HepG2 (cell line): ENCODE data around the gene USP43. TPM values are rescaled to one million over a fixed set of nuclear protein-coding genes. Genes with fewer than 3 reads are reported as not detected.

Source experiments
- ATAC-seq: fragments of 200-7000 bp; cut with Tn5 transposase; 3 replicates; pipeline ENCODE4 v1.9.1; 2020; ENCODE audit warnings: mild to moderate bottlenecking, moderate library complexity
- BruUV-seq: library from RNA; stranded (reverse); fragments of 400-500 nt; replicated peaks from 2 replicates; lab custom pipeline; 2021; lab: Mats Ljungman, UMichigan
- CTCF ChIA-PET: fragments of 300-600 bp; formaldehyde crosslinking; extraction: SDS; loops from one replicate; lab custom pipeline; 2021; ENCODE audit warnings: low total read pairs, inconsistent platforms, low intra/inter-chr PET ratio; lab: Yijun Ruan, JAX
- POLR2A ChIA-PET: fragments of 350-600 bp; sonication (Branson Sonifier 250); formaldehyde crosslinking; loops from one replicate; lab custom pipeline; 2020; ENCODE audit warnings: antibody characterized with exemption, inconsistent platforms; lab: Yijun Ruan, JAX
- DNase-seq: peaks from one replicate; pipeline ENCODE4 v3.0.0-alpha.2; 2015; ENCODE audit warnings: low spot score
- FAIRE-seq: peaks from 3 replicates; lab custom pipeline; 2011; peaks lifted over from hg19 to GRCh38; lab: Jason Lieb, UNC
- H2AFZ ChIP-seq: one replicate; pipeline ENCODE4 v1.6.1; 2011; ENCODE audit warnings: low read length, inconsistent platforms
- H3K27ac ChIP-seq: fragments of 300-600 bp; 3 replicates; pipeline ENCODE4 v1.8.0; 2011; ENCODE audit warnings: mixed run types, mild to moderate bottlenecking, mixed read lengths, low read length, inconsistent platforms; ENCODE audit not compliant: insufficient read depth; ENCODE audit errors: extremely low read length
- H3K27me3 ChIP-seq, 2 experiments: fragments of 200-600 bp in 1 of 2; 2 replicates in 1 of 2; 3 replicates in 1 of 2; pipeline versions ENCODE4 v1.6.0 to v1.8.0; 2011; ENCODE audit warnings: low read length in 2 of 2, mild to moderate bottlenecking in 2 of 2, moderate library complexity in 2 of 2, inconsistent platforms in 1 of 2; ENCODE audit not compliant: insufficient read depth in 2 of 2, control insufficient read depth in 1 of 2
- H3K36me3 ChIP-seq, 2 experiments: fragments of 200-600 bp in 1 of 2; replicated peaks in 1 of 2; 2 replicates in 1 of 2; 3 replicates in 1 of 2; pipeline versions ENCODE4 v1.5.1 to v1.8.0; 2011; ENCODE audit warnings: low read length in 2 of 2, inconsistent platforms in 1 of 2; ENCODE audit not compliant: insufficient read depth in 2 of 2, control insufficient read depth in 1 of 2
- H3K4me1 ChIP-seq: 2 replicates; pipeline ENCODE4 v1.5.1; 2012; ENCODE audit warnings: low read length, inconsistent platforms; ENCODE audit not compliant: insufficient read depth
- H3K4me2 ChIP-seq: 2 replicates; pipeline ENCODE4 v1.6.0; 2011; ENCODE audit warnings: low read depth, low read length, inconsistent platforms
- H3K4me3 ChIP-seq, 3 experiments: fragments of 200-600 bp in 1 of 3; sonication (generic), shearing (Covaris generic) in 1 of 3; replicated peaks in 1 of 3; 2 replicates each; pipeline ENCODE4 v1.5.1; 2011 to 2016; ENCODE audit warnings: low read length in 3 of 3, inconsistent platforms in 2 of 3, low read depth in 2 of 3, mild to moderate bottlenecking in 2 of 3, control low read depth in 1 of 3, mixed read lengths in 1 of 3; ENCODE audit not compliant: insufficient read depth in 1 of 3
- H3K79me2 ChIP-seq: one replicate; pipeline ENCODE4 v1.6.1; 2011; ENCODE audit warnings: low read length, inconsistent platforms; ENCODE audit not compliant: insufficient read depth
- H3K9ac ChIP-seq: 2 replicates; pipeline ENCODE4 v1.6.0; 2011; ENCODE audit warnings: mild to moderate bottlenecking, low read depth, low read length, inconsistent platforms; ENCODE audit not compliant: insufficient read depth
- H3K9me3 ChIP-seq: 2 replicates; pipeline ENCODE4 v1.5.1; 2012; ENCODE audit warnings: mild to moderate bottlenecking, low read length
- H4K20me1 ChIP-seq: 2 replicates; pipeline ENCODE4 v1.6.0; 2011; ENCODE audit warnings: inconsistent platforms, mild to moderate bottlenecking, low read length, moderate library complexity; ENCODE audit not compliant: insufficient read depth
- CHD2 ChIP-seq: IDR thresholded peaks from 2 replicates; pipeline ENCODE4 v1.6.1; 2011; ENCODE audit warnings: low read depth, low read length, improper control_type of control experiment
- GATA4 ChIP-seq: sonication (generic); IDR thresholded peaks from 2 replicates; pipeline ENCODE4 v1.6.1; 2016; ENCODE audit warnings: antibody characterized with exemption, low read depth, borderline replicate concordance
- GATAD1 ChIP-seq: IDR thresholded peaks from 2 replicates; pipeline ENCODE4 v1.6.1; 2016; ENCODE audit warnings: missing genetic modification reagents, missing compliant biosample characterization
- HIVEP1 ChIP-seq: sonication (generic); formaldehyde crosslinking; IDR thresholded peaks from 2 replicates; pipeline ENCODE4 v1.4.0; 2020; ENCODE audit warnings: mild to moderate bottlenecking, missing genetic modification reagents
- JUN ChIP-seq: sonication (generic); formaldehyde crosslinking; IDR thresholded peaks from 2 replicates; pipeline ENCODE4 v1.4.0; 2020; ENCODE audit warnings: mild to moderate bottlenecking, missing genetic modification reagents
- KMT2B ChIP-seq: IDR thresholded peaks from 2 replicates; pipeline ENCODE4 v1.6.1; 2016; ENCODE audit warnings: missing genetic modification reagents, missing compliant biosample characterization
- PHF21A ChIP-seq: sonication (generic); formaldehyde crosslinking; IDR thresholded peaks from 2 replicates; pipeline ENCODE4 v1.5.0; 2020; ENCODE audit warnings: mild to moderate bottlenecking, missing genetic modification reagents
- PITX1 ChIP-seq: sonication (generic); formaldehyde crosslinking; IDR thresholded peaks from 2 replicates; pipeline ENCODE4 v1.5.1; 2020; ENCODE audit warnings: mild to moderate bottlenecking, missing genetic modification reagents
- SRF ChIP-seq: IDR thresholded peaks from 2 replicates; pipeline ENCODE4 v1.6.1; 2011; ENCODE audit warnings: mild to moderate bottlenecking, low read depth, low read length, moderate library complexity
- TCF7 ChIP-seq: sonication (generic); IDR thresholded peaks from 2 replicates; pipeline ENCODE4 v1.6.1; 2016; ENCODE audit warnings: antibody characterized with exemption, low read depth
- ZNF12 ChIP-seq: sonication (generic); formaldehyde crosslinking; IDR thresholded peaks from 2 replicates; pipeline ENCODE4 v1.5.0; 2020; ENCODE audit warnings: missing genetic modification reagents
- ZNF546 ChIP-seq: sonication (generic); formaldehyde crosslinking; conservative IDR thresholded peaks from 2 replicates; pipeline ENCODE4 v1.8.1; 2023; ENCODE audit warnings: mild to moderate bottlenecking, missing genetic modification reagents
- ZNF761 ChIP-seq: sonication (generic); formaldehyde crosslinking; conservative IDR thresholded peaks from 2 replicates; pipeline ENCODE4 v1.4.0; 2020; ENCODE audit warnings: mild to moderate bottlenecking, missing genetic modification reagents
- WGBS: methylation state at CpG from one replicate; pipeline ENCODE4 v1.1.6; 2017; ENCODE audit warnings: low lambda C conversion rate; 5-methylcytosine and 5-hydroxymethylcytosine counted together
- in situ Hi-C: cut with HindIII; loops from 2 replicates; pipeline ENCODE4 v1.10.0; 2017; ENCODE audit warnings: low pct_unique_long_range_greater_than_20kb; ENCODE audit not compliant: extremely low pct_ligation_motif_present
- intact Hi-C: fragments of 100-400 bp; cut with micrococcal nuclease; formaldehyde crosslinking; loops from one replicate; pipeline ENCODE4 v1.10.0; 2022; ENCODE audit not compliant: unreplicated experiment
- polyA plus RNA-seq, 8 experiments: library from polyadenylated mRNA; depleted of rRNA in 3 of 8; stranded (reverse) in 7 of 8; unstranded in 1 of 8; fragments of >200 nt; fragmentation: Illumina TruSeq in 4 of 8; extraction: Trizol in 4 of 8; gene quantifications; 2 replicates each; pipeline versions ENCODE4 v1.2.1 to v1.2.3, GENCODE V29; 2011 to 2016; ENCODE audit warnings: low read depth in 4 of 8, missing spikeins in 1 of 8, mixed read lengths in 1 of 8; ENCODE audit not compliant: insufficient read depth in 1 of 8
- total RNA-seq, 5 experiments: library from RNA; depleted of rRNA; stranded (reverse); fragments of >200 nt; fragmentation: Illumina TruSeq; extraction: Trizol; gene quantifications; 2 replicates each; pipeline ENCODE4 v1.2.3, GENCODE V29; 2016; ENCODE audit warnings: low read depth in 1 of 5
- TF ChIP-seq, protein P1 (sequence below): sonication (generic); formaldehyde crosslinking; IDR thresholded peaks from 2 replicates; pipeline ENCODE4 v1.4.0; 2020; ENCODE audit warnings: mild to moderate bottlenecking, low read depth, missing genetic modification reagents

USP43 gene
- total and polyA plus RNA-seq, 2 of the 13 experiments (the other 11 are each of a cell fraction or from before 2014, with no cell fraction given), result 1.6 to 2.2 TPM

DNA sequence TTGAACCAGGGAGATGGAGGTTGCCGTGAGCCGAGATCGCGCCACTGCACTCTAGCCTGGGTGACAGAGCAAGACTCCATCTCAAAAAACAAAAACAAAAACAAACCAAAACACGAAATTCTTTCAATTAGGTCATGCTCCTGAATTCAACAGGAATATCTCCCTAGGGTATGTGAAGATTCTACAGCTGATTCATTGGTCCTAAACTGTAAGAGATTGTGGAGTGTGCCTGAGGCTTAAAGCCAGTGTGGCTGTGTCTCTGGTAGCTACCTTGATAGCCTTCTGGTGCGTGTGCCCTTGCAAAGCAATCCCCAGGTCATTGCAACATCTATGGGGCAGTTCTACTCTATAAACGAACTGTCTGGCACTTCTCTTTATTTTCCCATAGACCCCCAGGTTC lies 48.4 kb downstream of the USP43 start:
- no TSS peak for BruUV-seq
- 66% methylated on average over 7 of the region's 7 CpGs for WGBS
- no peak overlapping the region for H2AFZ ChIP-seq
- no peak overlapping the region for H3K27ac ChIP-seq
- no peaks in the 10 kb centered on the region for H4K20me1 ChIP-seq
- FAIRE-seq (no peak), DNase-seq (no peak), ATAC-seq (no peak)
- no peak overlapping the region for H3K9ac ChIP-seq
- in situ Hi-C loops, result no loop called here
- no peaks in the 10 kb centered on the region for H3K36me3 ChIP-seq
- intact Hi-C loops, result no loop called here
- no peaks in the 10 kb centered on the region; a peak in 1 of 5 replicates for H3K27me3 ChIP-seq
- H3K4me2 ChIP-seq, result no peak overlapping the region
- TF ChIP-seq ZNF761 (CRISPR knock-in tag) (no peak), JUN (no peak), ZNF12 (CRISPR knock-in tag) (no peak), KMT2B (CRISPR knock-in tag) (no peak), ZNF546 (CRISPR knock-in tag) (no peak), GATA4 (no peak), GATAD1 (CRISPR knock-in tag) (no peak), PITX1 (CRISPR knock-in tag) (no peak), CHD2 (no peak), PHF21A (CRISPR knock-in tag) (no peak), TCF7 (no peak), HIVEP1 (CRISPR knock-in tag) (no peak), SRF (no peak)
- TF ChIP-seq, protein P1, sequence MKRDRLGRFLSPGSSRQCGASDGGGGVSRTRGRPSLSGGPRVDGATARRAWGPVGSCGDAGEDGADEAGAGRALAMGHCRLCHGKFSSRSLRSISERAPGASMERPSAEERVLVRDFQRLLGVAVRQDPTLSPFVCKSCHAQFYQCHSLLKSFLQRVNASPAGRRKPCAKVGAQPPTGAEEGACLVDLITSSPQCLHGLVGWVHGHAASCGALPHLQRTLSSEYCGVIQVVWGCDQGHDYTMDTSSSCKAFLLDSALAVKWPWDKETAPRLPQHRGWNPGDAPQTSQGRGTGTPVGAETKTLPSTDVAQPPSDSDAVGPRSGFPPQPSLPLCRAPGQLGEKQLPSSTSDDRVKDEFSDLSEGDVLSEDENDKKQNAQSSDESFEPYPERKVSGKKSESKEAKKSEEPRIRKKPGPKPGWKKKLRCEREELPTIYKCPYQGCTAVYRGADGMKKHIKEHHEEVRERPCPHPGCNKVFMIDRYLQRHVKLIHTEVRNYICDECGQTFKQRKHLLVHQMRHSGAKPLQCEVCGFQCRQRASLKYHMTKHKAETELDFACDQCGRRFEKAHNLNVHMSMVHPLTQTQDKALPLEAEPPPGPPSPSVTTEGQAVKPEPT (CRISPR knock-in tag), result no peak
- no peaks in the 10 kb centered on the region for H3K79me2 ChIP-seq
- CTCF ChIA-PET, result no interaction called here
- POLR2A ChIA-PET, result no interaction called here
- no peak overlapping the region for H3K4me3 ChIP-seq
- no peaks in the 10 kb centered on the region for H3K4me1 ChIP-seq
- H3K9me3 ChIP-seq, result no peaks in the 10 kb centered on the region
